T47D (cell line): ENCODE measurements around the gene TXNDC2.
"Not testable (repeated sequence)": the region's sequence is repeated elsewhere in the genome, so short reads cannot be mapped to it uniquely, and the experiment has no call there.

Source experiments
- DNase-seq, 2 experiments: peaks; one replicate each; pipeline versions ENCODE4 v3.0.0 to v3.0.0-alpha.2; 2011 to 2012; ENCODE audit warnings: low read depth in 1 of 2, low spot score in 1 of 2
- JUND ChIP-seq: IDR thresholded peaks from 2 replicates; pipeline ENCODE4 v1.6.1; 2012; ENCODE audit warnings: low read depth
- in situ Hi-C: cut with HindIII; loops from 2 replicates; pipeline ENCODE4 v1.10.0; 2016; ENCODE audit warnings: low sequenced_read_pairs, low pct_unique_long_range_greater_than_20kb

Gene TXNDC2

GRCh38 chr18:9898792-9899549, 13.2 kb downstream of the TXNDC2 start:
- DNase-seq: peak in 1 of 2 experiments; percentile 38
- in situ Hi-C loops: no loop called here
- no peak for TF ChIP-seq JUND

GRCh38 chr18:9899550-9899930, 13.8 kb downstream of the TXNDC2 start:
- DNase-seq, in situ Hi-C loops: not testable (repeated sequence)

GRCh38 chr18:9900699-9901098, 14.9 kb downstream of the TXNDC2 start:
- DNase-seq: no peak
- no peak for TF ChIP-seq JUND
- in situ Hi-C loops: no loop called here

GRCh38 chr18:9901377-9901776, 15.6 kb downstream of the TXNDC2 start:
- in situ Hi-C loops: no loop called here
- TF ChIP-seq JUND: no peak
- DNase-seq: no peak

GRCh38 chr18:9902264-9902663, 16.5 kb downstream of the TXNDC2 start:
- in situ Hi-C loops, DNase-seq: not testable (repeated sequence)

GRCh38 chr18:9902832-9903231, 17.1 kb downstream of the TXNDC2 start:
- in situ Hi-C loops: no loop called here
- no peak for TF ChIP-seq JUND
- no peak for DNase-seq

GRCh38 chr18:9905401-9905922, 19.7 kb downstream of the TXNDC2 start:
- in situ Hi-C loops: no loop called here
- DNase-seq: no peak
- no peak for TF ChIP-seq JUND

- no peak for TF ChIP-seq JUND
- in situ Hi-C loops: no loop called here
- DNase-seq: no peak
Measured at GRCh38 chr18:9906481-9906880, 20.7 kb downstream of the TXNDC2 start.

- no peak for DNase-seq
- TF ChIP-seq JUND: no peak
- in situ Hi-C loops: no loop called here
Measured at GRCh38 chr18:9907867-9908266, 22.1 kb downstream of the TXNDC2 start.

GRCh38 chr18:9910071-9910470, 24.3 kb downstream of the TXNDC2 start:
- in situ Hi-C loops: no loop called here
- no peak for TF ChIP-seq JUND
- no peak for DNase-seq

- no peak for TF ChIP-seq JUND
- in situ Hi-C loops: no loop called here
- no peak for DNase-seq
Measured at GRCh38 chr18:9910661-9911060, 24.9 kb downstream of the TXNDC2 start.

- TF ChIP-seq JUND: no peak
- in situ Hi-C loops: no loop called here
- DNase-seq: no peak
Measured at GRCh38 chr18:9911226-9911625, 25.5 kb downstream of the TXNDC2 start.

- in situ Hi-C loops: not testable (repeated sequence)
Measured at GRCh38 chr18:9912285-9912684, 26.5 kb downstream of the TXNDC2 start.

GRCh38 chr18:9913151-9913525, 27.4 kb downstream of the TXNDC2 start:
- DNase-seq: peak in 1 of 2 experiments; percentile 23
- in situ Hi-C loops: no loop called here
- no peak for TF ChIP-seq JUND

More at GRCh38 chr18:9912285-9912684, 26.5 kb downstream of the TXNDC2 start:
- DNase-seq: not testable (repeated sequence)
